ENCODE measurements around the gene TTI1.

The TTI1 gene

DNA sequence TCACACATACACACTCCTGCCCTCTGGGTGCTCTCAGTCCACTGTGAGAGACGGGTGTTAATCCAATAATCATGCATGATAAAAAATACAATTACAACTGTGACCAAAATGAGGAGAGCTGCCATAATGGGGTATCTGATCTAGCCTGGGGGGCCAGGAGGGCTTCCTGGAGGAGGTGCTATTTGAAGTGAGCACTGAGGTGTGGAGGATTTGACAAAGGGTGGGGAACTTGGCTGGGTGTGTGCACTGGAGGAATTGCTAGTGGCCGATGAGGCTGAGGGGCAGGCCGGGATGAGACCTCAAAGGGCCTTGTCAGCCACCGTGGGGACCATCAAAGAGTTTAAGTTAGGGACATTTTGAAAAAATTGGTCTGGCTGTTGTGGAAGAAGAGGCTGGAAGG lies 95.6 kb downstream of the TTI1 start:
- DNase-seq (ENCODE audit: low read depth, low spot score), result no peak

DNA sequence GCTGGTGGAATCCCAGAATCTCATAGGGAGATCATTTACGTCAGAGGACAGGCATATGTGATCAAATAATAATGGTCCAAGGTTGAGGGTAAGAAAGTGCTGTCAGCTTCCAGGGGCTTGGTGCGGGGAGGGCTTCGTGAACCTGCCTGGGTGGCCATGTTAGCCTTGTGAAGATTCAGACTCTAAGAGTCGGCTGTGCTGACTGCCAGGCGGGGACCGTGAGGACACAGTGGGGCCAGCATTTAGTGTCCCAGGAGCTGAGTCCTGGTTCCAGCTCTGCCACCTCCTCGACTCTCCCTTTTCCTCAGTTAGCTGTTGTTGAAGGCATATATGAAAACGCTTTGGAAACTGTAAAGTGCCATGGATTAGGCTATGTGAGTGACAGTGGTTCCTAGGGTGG lies 96.8 kb downstream of the TTI1 start:
- DNase-seq (ENCODE audit: low read depth, low spot score), result no peak

DNA sequence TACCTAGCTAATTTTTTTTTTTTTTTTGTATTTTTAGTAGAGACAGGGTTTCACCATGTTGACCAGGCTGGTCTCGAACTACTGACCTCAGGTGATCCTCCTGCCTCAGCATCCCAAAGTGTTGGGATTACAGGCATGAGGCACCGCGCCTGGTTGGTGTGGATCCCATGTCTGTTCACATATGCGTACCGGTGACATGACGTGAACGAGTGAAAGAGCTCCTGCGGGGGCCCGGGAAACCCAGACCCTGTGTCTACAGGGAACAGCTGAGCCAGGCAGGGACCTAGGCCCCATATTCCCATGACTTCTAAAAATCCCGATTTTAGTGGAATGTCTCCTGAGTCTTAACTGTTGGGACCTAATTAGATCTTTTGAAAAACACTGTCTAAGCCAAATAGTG lies 97.2 kb downstream of the TTI1 start:
- no peak for DNase-seq (ENCODE audit: low read depth, low spot score)

DNA sequence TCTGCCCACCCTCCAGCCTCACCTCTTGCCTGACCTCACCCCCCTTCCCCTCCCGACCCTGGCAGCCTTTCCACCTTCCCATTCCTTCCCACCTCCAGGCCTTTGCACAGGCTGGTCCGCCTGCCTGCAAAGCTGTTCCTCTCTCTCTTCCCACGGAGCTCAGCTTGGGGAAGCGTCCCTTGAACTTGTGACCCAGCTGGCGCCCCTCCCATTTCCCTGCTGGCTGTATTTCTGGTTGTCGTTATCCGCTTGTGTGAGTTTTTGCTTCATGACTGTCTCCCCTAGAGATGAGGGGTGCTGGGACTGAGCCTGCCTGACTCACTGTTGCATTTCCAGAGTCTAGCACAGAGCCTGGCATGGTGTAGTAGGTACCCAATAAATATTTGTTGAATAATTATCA lies 97.8 kb downstream of the TTI1 start:
- no peak for DNase-seq (ENCODE audit: low read depth, low spot score)

DNA sequence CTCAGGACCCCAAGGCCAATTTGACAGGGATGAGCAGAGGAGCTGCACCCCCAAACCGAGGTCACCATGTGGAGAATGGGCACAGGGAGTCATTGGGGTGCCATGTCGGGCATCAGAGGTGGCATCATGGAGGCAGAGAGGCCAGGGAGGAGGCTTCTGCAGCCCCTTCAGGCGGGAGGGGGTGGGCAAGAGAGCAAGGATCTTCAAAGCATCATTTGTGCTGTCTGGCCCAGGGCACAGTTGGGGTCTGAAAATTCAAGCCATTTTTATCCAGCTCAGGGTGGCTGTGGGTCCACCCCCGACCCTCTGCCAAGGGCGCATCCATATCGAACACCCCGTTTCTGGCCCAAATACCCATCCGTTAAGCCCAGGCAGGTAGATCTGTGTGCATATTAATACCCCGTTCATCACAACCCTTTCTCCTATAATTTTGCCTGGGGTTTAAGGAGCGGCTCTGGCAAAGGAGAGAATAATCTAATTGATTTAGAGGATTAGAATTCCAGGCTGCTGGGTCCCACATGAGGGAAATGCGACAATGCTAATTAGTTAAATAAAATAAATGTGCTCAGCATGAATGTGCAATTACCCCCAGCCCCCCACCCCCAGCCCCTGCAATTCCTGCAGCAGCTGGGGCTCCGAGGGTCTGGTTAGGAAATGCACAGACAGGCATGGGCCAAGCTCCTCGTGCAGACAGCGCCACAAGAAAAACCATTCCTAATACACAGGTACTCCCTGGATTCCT lies 98.5 kb downstream of the TTI1 start:
- no peak for DNase-seq (ENCODE audit: low read depth, low spot score)

DNA sequence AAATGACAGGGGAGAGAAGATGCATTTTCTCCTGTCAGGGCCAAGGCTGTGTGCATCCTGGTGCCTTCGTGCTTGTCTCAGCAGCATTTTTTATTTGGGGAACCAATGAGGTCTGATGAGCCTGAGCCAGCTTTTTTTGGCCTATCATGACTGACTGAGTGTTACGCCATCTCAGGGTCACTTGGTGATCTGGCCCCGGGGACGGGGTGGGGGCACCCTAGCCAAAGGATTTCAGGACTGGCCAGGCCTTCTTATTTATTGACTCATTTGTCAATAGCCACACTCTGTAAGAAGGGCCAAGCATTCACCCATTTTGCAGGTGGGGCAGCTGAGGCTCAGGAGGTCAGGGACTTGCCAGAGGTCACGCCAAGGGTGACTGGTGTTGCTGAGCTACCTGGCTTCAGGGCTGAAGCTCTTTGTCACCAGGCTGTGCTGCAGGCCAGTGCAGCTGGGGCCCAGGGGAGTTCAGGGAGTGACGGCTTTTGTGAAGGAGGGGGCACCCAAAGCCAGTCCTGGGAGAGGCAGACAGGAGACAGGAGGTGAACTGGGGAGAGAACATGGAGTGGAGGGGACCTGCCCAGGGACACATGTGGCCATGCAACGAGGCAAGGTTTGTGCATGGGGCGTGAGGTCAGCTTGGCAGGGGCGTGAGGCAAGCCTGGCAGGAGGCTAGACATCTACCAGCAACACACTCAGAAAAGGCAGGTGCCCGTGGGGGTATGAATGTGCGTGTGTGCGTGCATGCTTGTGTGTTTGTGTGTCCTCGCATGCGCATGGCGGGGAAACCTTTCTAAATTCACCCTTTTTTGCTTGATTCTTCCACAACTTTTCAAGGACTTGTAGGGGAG lies 99.2 kb downstream of the TTI1 start:
- DNase-seq (ENCODE audit: low read depth, low spot score), result no peak
